GM12865 (cell line): ENCODE measurements around the gene TMEM198.

Experiments used
- DNase-seq: peaks from one replicate; pipeline ENCODE4 v3.0.0; 2010; ENCODE audit warnings: low read depth
- H3K4me3 ChIP-seq: 2 replicates; pipeline ENCODE4 v1.5.1; 2011; ENCODE audit warnings: mild to moderate bottlenecking, low read depth, low read length, control low read depth
- CTCF ChIP-seq: IDR thresholded peaks from 2 replicates; pipeline ENCODE4 v1.5.1; 2011; ENCODE audit warnings: low read length, control low read depth, low read depth, inconsistent platforms; ENCODE audit not compliant: insufficient read depth; ENCODE audit errors: missing control alignments

The TMEM198 gene

GRCh38 chr2:219514196-219514761 is 29.5 kb upstream of the TMEM198 start, which contains the start of gene ASIC4:
ASIC4 (plus strand) TSS chr2:219514482; CDS start chr2:219514725, 243 bp downstream.
- TF ChIP-seq CTCF: no peak
- H3K4me3 ChIP-seq: no peak within 1 kb of the TSS
- no peak for DNase-seq

GRCh38 chr2:219514836-219515235 is 29.0 kb upstream of the TMEM198 start:
- no peak overlapping the region for H3K4me3 ChIP-seq
- no peak for TF ChIP-seq CTCF
- no peak for DNase-seq

GRCh38 chr2:219515874-219516629 is 27.8 kb upstream of the TMEM198 start:
- no peak for TF ChIP-seq CTCF
- no peak for DNase-seq
- H3K4me3 ChIP-seq: no peak overlapping the region

- DNase-seq: no peak
- TF ChIP-seq CTCF: no peak
- H3K4me3 ChIP-seq: no peak overlapping the region
Measured at GRCh38 chr2:219516888-219517287, 26.9 kb upstream of the TMEM198 start.

GRCh38 chr2:219517954-219518778 is 25.7 kb upstream of the TMEM198 start:
- no peak for DNase-seq
- no peak for TF ChIP-seq CTCF
- H3K4me3 ChIP-seq: no peak overlapping the region

GRCh38 chr2:219519526-219519916 is 24.3 kb upstream of the TMEM198 start:
- H3K4me3 ChIP-seq: no peak overlapping the region
- no peak for DNase-seq
- TF ChIP-seq CTCF: no peak
